Measurements from ENCODE around the gene ELOA. TPM values are rescaled to one million over a fixed set of nuclear protein-coding genes. Genes with fewer than 3 reads are reported as not detected.

The ELOA gene
- total and polyA plus RNA-seq, 9 of the 15 experiments (the other 6 are each of a cell fraction or from before 2014, with no cell fraction given) = 31.9 to 98.6 (median 61.3) TPM

DNA sequence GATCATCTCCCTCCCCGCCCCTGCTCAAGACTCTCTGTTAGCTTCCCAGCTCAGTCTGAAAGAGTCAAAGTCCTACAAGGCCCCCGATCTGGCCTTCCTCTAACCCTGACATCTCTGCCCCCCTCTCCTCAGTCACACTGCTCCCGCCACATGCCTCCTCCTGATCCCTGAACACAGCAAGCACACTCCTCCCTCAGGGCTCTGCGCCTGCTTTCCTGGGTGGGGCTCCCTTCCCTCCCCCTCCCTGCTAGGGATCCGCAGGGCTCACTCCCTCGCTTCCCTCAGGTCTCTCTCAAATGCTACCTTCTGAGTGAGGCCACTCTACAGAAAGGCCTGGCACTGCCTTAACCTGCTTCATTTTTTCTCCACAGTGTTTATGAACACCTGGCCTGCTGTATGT lies 63.0 kb downstream of the ELOA start:
- WGBS (ENCODE audit: insufficient coverage, low coverage, missing lambda C conversion rate) = 62% methylated on average over 6 of the region's 6 CpGs
- H3K9ac ChIP-seq (ENCODE audit: insufficient read depth in 1 of 2, low read depth in 2 of 2, low read length in 2 of 2) = 0 out of 4 replicates have a peak overlapping the region, but pooled peaks of 1 of the 2 experiments have one; percentile 32
- ATAC-seq (no peak), DNase-seq (ENCODE audit: extremely low read depth in 1 of 4, low spot score in 3 of 4) (no peak), FAIRE-seq (no peak)
- CTCF ChIA-PET (ENCODE audit: low intra/inter-chr PET ratio) = no interaction called here
- in situ Hi-C loops (cut with MboI) (loop anchor here (5.0 kb wide), 1 partner anchor 101 kb away; no protein-coding TSS in a partner anchor), intact Hi-C loops (cut with micrococcal nuclease) (no loop called here)
- no peak overlapping the region for H3K4me2 ChIP-seq (ENCODE audit: insufficient read depth, low read length)
- POLR2A ChIA-PET = interaction anchor here (0.8 to 1.5 kb wide), 6 partner anchors 10 to 111 kb away, joined by 3 to 5 read pairs (median 4); no protein-coding TSS in a partner anchor
- H3K27me3 ChIP-seq (ENCODE audit: control insufficient read depth in 2 of 2, insufficient read depth in 2 of 2, low read length in 2 of 2) = no peaks in the 10 kb centered on the region
- H2AFZ ChIP-seq (ENCODE audit: low read depth, low read length) = no peak overlapping the region
- H3K27ac ChIP-seq (ENCODE audit: extremely low read depth, low read depth, low read length) = no peak overlapping the region
- H3K9me3 ChIP-seq (replicated peaks; ENCODE audit: control insufficient read depth, insufficient read depth, low read depth, low read length) = no peaks in the 10 kb centered on the region
- no peaks in the 10 kb centered on the region; the same call in 2 of the 3 replicates for H3K36me3 ChIP-seq (ENCODE audit: control insufficient read depth, insufficient read depth, low read length)
- H4K20me1 ChIP-seq (replicated peaks; ENCODE audit: control insufficient read depth, insufficient read depth, low read length) = no peaks in the 10 kb centered on the region
- peaks cover 13 to 25% of the 10 kb centered on the region in 2 experiments for H3K4me1 ChIP-seq (replicated peaks in 1 of 2; ENCODE audit: control insufficient read depth in 2 of 2, insufficient read depth in 2 of 2, low read length in 2 of 2)
- 0 out of 3 replicates have a peak, but pooled peaks cover 2% of the 10 kb centered on the region for H3K79me2 ChIP-seq (ENCODE audit: control insufficient read depth, insufficient read depth, low read length)
- no peak overlapping the region for H3K4me3 ChIP-seq
- no peaks in the 10 kb centered on the region for H3K9me1 ChIP-seq (ENCODE audit: control insufficient read depth, insufficient read depth, low read length)
- no peak for TF ChIP-seq YY1 (IDR thresholded peaks at IDR 0.05; ENCODE audit: borderline replicate concordance in 1 of 3, control insufficient read depth in 1 of 3, extremely low read depth in 1 of 3, insufficient read depth in 3 of 3, insufficient read length in 1 of 3, insufficient replicate concordance in 2 of 3, low read depth in 1 of 3, low read length in 2 of 3)
- TF ChIP-seq SUPT5H (IDR thresholded peaks at IDR 0.05) = peak; percentile 15; the same call in 1 of the 2 replicates
- no TSS peak for BruUV-seq (replicated peaks)

DNA sequence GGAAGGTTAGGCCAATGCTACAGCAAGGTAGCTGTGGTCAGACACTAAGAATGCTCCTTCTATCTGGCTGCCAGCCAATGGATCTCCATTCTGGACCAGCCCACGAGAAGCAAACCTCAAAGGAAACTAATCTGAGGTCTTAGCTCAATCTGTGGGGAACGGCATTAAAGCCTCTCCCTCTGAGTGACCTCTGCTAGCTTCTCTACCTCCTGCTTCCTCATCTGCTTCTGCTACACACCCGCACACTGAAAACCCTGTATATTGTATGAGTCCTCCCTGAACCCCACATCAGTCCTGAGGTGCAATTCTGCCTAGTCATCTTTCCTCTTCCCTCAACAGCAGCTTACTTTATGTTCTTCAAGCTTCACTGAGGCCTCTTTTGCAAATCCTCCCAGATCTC lies 64.2 kb downstream of the ELOA start:
- ChIA-PET CTCF (ENCODE audit: low intra/inter-chr PET ratio) (interaction anchor here (0.6 kb wide), 1 partner anchor 16 kb away, joined by 3 read pairs; no protein-coding TSS in a partner anchor), POLR2A (interaction anchor here (0.6 to 1.5 kb wide), 10 partner anchors 8 to 251 kb away, joined by 3 to 5 read pairs (median 4); partner anchors contain the start of gene PITHD1)
- FAIRE-seq = peak; percentile 55
- H4K20me1 ChIP-seq (replicated peaks; ENCODE audit: control insufficient read depth, insufficient read depth, low read length) = no peaks in the 10 kb centered on the region
- H2AFZ ChIP-seq (ENCODE audit: low read depth, low read length) = no peak overlapping the region
- H3K4me3 ChIP-seq = no peak overlapping the region
- H3K9me3 ChIP-seq (replicated peaks; ENCODE audit: control insufficient read depth, insufficient read depth, low read depth, low read length) = no peaks in the 10 kb centered on the region
- no peaks in the 10 kb centered on the region for H3K79me2 ChIP-seq (ENCODE audit: control insufficient read depth, insufficient read depth, low read length)
- peak overlapping the region in 1 of 2 experiments; percentile 3; a peak in 1 of 4 replicates for H3K9ac ChIP-seq (ENCODE audit: insufficient read depth in 1 of 2, low read depth in 2 of 2, low read length in 2 of 2)
- no peaks in the 10 kb centered on the region for H3K27me3 ChIP-seq (ENCODE audit: control insufficient read depth in 2 of 2, insufficient read depth in 2 of 2, low read length in 2 of 2)
- peaks cover 5 to 18% of the 10 kb centered on the region in 2 experiments; a peak in 4 of 5 replicates for H3K4me1 ChIP-seq (replicated peaks in 1 of 2; ENCODE audit: control insufficient read depth in 2 of 2, insufficient read depth in 2 of 2, low read length in 2 of 2)
- H3K27ac ChIP-seq (ENCODE audit: extremely low read depth, low read depth, low read length) = 0 out of 3 replicates have a peak overlapping the region, but pooled peaks have one; percentile 4
- no peak; the same call in 2 of the 3 replicates for ATAC-seq
- WGBS (ENCODE audit: insufficient coverage, low coverage, missing lambda C conversion rate) = 8% methylated on average over 3 of the region's 3 CpGs
- DNase-seq (ENCODE audit: extremely low read depth in 1 of 4, low spot score in 3 of 4) = peak in 1 of 4 experiments; percentile 67
- H3K9me1 ChIP-seq (ENCODE audit: control insufficient read depth, insufficient read depth, low read length) = no peaks in the 10 kb centered on the region
- intact Hi-C loops (cut with micrococcal nuclease) (no loop called here), in situ Hi-C loops (cut with MboI) (loop anchor here (5.0 kb wide), 1 partner anchor 100 kb away; no protein-coding TSS in a partner anchor)
- no TSS peak for BruUV-seq (replicated peaks)
- H3K36me3 ChIP-seq (ENCODE audit: control insufficient read depth, insufficient read depth, low read length) = no peaks in the 10 kb centered on the region; the same call in 2 of the 3 replicates
- H3K4me2 ChIP-seq (ENCODE audit: insufficient read depth, low read length) = no peak overlapping the region
- TF ChIP-seq SMARCE1 (IDR thresholded peaks at IDR 0.05) (0 out of 2 replicates have a peak, but pooled peaks have one; percentile 12), MAFG (tag; conservative IDR thresholded peaks at IDR 0.05) (peak; percentile 93), MAFF (IDR thresholded peaks at IDR 0.05; ENCODE audit: low read length) (peak; percentile 76; the same call in 1 of the 2 replicates), MAFK (IDR thresholded peaks at IDR 0.05; ENCODE audit: low read length) (peak; percentile 75; the same call in 1 of the 2 replicates), KDM1A (IDR thresholded peaks at IDR 0.05) (peak; percentile 65 to 69; a peak in 3 of 4 replicates), NFE2 (IDR thresholded peaks at IDR 0.05; ENCODE audit: low read depth) (peak; percentile 88), RCOR1 (IDR thresholded peaks at IDR 0.05; ENCODE audit: borderline replicate concordance in 1 of 2, low read depth in 2 of 2, low read length in 2 of 2) (0 out of 4 replicates have a peak, but pooled peaks of 1 of the 2 experiments have one; percentile 19), EP300 (IDR thresholded peaks at IDR 0.05; ENCODE audit: low read length) (no peak), NFIC (IDR thresholded peaks at IDR 0.05) (peak; percentile 90)
- TF ChIP-seq, protein P1, sequence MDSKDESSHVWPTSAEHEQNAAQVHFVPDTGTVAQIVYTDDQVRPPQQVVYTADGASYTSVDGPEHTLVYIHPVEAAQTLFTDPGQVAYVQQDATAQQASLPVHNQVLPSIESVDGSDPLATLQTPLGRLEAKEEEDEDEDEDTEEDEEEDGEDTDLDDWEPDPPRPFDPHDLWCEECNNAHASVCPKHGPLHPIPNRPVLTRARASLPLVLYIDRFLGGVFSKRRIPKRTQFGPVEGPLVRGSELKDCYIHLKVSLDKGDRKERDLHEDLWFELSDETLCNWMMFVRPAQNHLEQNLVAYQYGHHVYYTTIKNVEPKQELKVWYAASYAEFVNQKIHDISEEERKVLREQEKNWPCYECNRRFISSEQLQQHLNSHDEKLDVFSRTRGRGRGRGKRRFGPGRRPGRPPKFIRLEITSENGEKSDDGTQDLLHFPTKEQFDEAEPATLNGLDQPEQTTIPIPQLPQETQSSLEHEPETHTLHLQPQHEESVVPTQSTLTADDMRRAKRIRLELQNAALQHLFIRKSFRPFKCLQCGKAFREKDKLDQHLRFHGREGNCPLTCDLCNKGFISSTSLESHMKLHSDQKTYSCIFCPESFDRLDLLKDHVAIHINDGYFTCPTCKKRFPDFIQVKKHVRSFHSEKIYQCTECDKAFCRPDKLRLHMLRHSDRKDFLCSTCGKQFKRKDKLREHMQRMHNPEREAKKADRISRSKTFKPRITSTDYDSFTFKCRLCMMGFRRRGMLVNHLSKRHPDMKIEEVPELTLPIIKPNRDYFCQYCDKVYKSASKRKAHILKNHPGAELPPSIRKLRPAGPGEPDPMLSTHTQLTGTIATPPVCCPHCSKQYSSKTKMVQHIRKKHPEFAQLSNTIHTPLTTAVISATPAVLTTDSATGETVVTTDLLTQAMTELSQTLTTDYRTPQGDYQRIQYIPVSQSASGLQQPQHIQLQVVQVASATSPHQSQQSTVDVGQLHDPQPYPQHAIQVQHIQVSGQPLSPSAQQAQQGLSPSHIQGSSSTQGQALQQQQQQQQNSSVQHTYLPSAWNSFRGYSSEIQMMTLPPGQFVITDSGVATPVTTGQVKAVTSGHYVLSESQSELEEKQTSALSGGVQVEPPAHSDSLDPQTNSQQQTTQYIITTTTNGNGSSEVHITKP (IDR thresholded peaks at IDR 0.05; ENCODE audit: partially characterized antibody) = peak; percentile 53

Data from K562 (cell line).